GOT3 (cell line): Measurements from ENCODE around the gene GRIK2.

ENCODE experiments used
- DNase-seq: peaks from one replicate; lab custom pipeline; 2025; ENCODE audit warnings: mixed read lengths; lab: John Stamatoyannopoulos, UW

GRIK2 gene

GRCh38 chr6:101537753-101538316, 144.3 kb downstream of the GRIK2 start:
- DNase-seq, result no peak

- DNase-seq, result no peak
Measured at GRCh38 chr6:101539510-101540245, 146.2 kb downstream of the GRIK2 start.

- DNase-seq, result no peak
Measured at GRCh38 chr6:101541894-101542293, 148.4 kb downstream of the GRIK2 start.

GRCh38 chr6:101543796-101544195, 150.3 kb downstream of the GRIK2 start:
- no peak for DNase-seq

- DNase-seq, result no peak
Measured at GRCh38 chr6:101544286-101544685, 150.8 kb downstream of the GRIK2 start.

- no peak for DNase-seq
Measured at GRCh38 chr6:101545191-101545590, 151.7 kb downstream of the GRIK2 start.

GRCh38 chr6:101550451-101550850, 156.9 kb downstream of the GRIK2 start:
- DNase-seq, result no peak

GRCh38 chr6:101554231-101554630, 160.7 kb downstream of the GRIK2 start:
- no peak for DNase-seq

GRCh38 chr6:101558712-101559111, 165.2 kb downstream of the GRIK2 start:
- no peak for DNase-seq

- no peak for DNase-seq
Measured at GRCh38 chr6:101572627-101573026, 179.1 kb downstream of the GRIK2 start.

GRCh38 chr6:101577091-101577490, 183.6 kb downstream of the GRIK2 start:
- no peak for DNase-seq

GRCh38 chr6:101578306-101578705, 184.8 kb downstream of the GRIK2 start:
- DNase-seq, result no peak

- DNase-seq, result no peak
Measured at GRCh38 chr6:101582792-101583191, 189.3 kb downstream of the GRIK2 start.

- DNase-seq, result no peak
Measured at GRCh38 chr6:101585501-101585900, 192.0 kb downstream of the GRIK2 start.

GRCh38 chr6:101588343-101588742, 194.8 kb downstream of the GRIK2 start:
- DNase-seq, result no peak

GRCh38 chr6:101595276-101595675, 201.8 kb downstream of the GRIK2 start:
- DNase-seq, result no peak

GRCh38 chr6:101597693-101598092, 204.2 kb downstream of the GRIK2 start:
- DNase-seq, result no peak

- DNase-seq, result no peak
Measured at GRCh38 chr6:101605426-101605825, 211.9 kb downstream of the GRIK2 start.

GRCh38 chr6:101605874-101606273, 212.4 kb downstream of the GRIK2 start:
- no peak for DNase-seq

- no peak for DNase-seq
Measured at GRCh38 chr6:101607111-101607690, 213.7 kb downstream of the GRIK2 start.

- no peak for DNase-seq
Measured at GRCh38 chr6:101608703-101609102, 215.2 kb downstream of the GRIK2 start.

- no peak for DNase-seq
Measured at GRCh38 chr6:101613556-101613955, 220.0 kb downstream of the GRIK2 start.

GRCh38 chr6:101614774-101615173, 221.3 kb downstream of the GRIK2 start:
- DNase-seq, result no peak

GRCh38 chr6:101626269-101626668, 232.8 kb downstream of the GRIK2 start:
- DNase-seq, result no peak
